GM18907 (cell line): Measurements from ENCODE around the gene SPDYE6.
A peak's percentile ranks its signal among the peaks of the same experiment; 100 is the strongest.
"Not testable (repeated sequence)": the region's sequence is repeated elsewhere in the genome, so short reads cannot be mapped to it uniquely, and the experiment has no call there.

Source experiments
- ATAC-seq: cut with Tn5 transposase; IDR thresholded peaks from one replicate; pipeline ENCODE4 v1.9.1; 2021; ENCODE audit warnings: mild to moderate bottlenecking, moderate library complexity; ENCODE audit not compliant: unreplicated experiment

SPDYE6 gene, protein sequence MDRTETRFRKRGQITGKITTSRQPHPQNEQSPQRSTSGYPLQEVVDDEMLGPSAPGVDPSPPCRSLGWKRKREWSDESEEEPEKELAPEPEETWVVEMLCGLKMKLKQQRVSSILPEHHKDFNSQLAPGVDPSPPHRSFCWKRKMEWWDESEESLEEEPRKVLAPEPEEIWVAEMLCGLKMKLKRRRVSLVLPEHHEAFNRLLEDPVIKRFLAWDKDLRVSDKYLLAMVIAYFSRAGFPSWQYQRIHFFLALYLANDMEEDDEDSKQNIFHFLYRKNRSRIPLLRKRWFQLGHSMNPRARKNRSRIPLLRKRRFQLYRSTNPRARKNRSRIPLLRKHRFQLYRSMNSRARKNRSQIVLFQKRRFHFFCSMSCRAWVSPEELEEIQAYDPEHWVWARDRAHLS

DNA sequence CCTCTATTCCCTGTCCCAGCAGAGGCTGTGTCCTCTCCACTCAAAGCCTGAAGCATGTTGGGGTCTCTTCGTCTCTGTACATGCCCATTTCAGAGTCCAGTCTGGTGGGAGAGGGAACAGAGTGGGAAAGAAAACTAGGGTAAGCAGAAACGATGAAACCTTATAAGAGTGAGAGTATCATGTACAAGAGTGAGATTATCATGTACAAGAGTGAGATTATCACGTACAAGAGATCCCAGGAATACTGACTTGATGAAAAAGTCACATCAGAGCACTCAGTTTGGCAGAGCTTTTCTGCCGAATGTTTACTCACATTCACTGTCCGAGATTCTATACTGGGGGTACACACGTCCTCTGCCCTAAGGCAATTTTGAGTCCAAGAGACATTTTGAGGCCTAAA is at the start of gene SPDYE6:
Gene SPDYE6, minus strand, starts transcription at position 101 of the 400 bp plus-strand sequence. CDS start 421 bp downstream, outside the sequence.
- not testable (repeated sequence) for ATAC-seq

DNA sequence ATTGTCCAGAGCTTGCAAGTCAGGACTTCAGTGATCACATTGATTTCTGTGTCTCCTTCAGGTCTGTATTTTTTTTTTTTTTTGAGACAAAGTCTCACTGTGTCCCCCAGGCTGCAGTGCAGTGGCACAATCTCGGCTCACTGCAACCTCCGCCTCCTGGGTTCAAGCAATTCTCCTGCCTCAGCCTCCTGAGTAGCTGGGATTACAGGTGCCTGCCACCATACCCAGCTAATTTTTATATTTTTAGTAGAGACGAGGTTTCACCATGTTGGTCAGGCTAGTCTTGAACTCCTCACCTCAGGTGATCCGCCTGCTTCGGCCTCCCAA is 48.6 kb upstream of the SPDYE6 start:
- ATAC-seq: not testable (repeated sequence)

- ATAC-seq: peak; percentile 83
Measured at GRCh38 chr7:102404005-102404861, 48.0 kb upstream of the SPDYE6 start.

DNA sequence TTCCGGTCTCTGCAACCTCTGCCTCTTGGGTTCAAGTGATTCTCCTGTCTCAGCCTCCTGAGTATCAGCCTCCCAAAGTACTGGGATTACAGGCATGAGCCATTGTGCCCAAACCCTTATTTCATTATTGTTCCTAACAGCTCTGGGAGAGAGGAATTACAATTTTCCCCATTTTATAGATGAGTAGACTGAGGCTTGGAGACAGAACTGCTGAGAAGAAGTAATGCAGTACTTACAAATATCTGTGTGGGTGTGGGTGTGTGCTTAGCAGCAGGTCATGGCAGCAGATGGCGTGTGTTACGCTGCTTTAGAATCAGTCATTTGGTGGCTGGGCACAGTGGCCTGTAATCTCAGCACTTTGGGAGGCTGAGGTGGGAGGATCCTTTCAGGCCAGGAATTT is 47.3 kb upstream of the SPDYE6 start:
- ATAC-seq: no peak

DNA sequence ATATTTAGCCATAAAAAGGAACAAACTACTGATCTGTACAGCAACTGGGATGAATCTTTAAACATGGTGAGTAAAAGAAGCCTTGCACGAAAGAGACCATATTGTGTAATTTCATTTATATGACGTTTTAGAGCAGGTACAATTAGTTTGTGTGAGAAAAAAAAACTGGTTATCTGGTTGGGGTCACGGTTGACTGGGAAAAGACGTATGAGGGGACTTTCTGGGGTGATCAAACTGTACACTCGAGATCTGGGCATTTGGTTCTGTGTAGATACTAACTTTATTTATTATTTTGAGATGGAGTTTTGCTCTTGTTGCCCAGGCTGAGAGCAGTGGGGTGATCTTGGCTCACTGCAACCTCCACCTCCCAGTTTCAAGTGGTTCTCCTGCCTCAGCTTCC is 44.1 kb upstream of the SPDYE6 start:
- ATAC-seq: no peak

DNA sequence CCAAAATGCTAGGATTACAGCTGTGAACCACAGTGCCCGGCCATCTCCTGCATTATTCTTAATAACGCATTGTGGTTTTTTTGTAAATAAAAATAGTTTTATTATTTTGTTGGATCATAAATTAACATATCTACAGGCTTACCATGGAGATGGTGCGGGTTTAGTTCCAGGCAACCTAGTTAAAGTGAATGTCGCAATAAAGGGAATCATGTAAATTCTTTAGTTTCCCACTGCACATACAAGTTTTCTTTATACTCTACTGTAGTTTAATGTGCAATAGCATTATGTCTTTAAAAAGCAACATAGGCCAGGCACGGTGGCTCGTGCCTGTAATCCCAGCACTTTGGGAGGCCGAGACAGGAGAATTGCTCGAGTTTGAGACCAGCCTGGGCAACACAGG is 42.3 kb upstream of the SPDYE6 start:
- no peak for ATAC-seq

DNA sequence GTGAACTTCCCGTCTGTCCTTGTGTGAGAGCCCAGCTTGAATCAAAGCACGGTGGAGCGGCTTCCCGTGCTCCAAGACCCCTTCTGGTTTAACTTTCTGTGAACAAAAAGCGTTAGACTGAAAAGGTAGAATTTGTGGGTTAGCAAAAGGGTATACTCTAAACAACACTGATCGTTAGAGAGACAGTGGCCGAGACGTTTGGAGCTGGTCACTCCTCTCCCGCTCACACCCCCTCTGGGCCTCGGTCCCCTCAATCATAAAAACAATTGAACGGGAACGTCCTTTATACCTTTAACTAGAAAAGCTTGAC is 40.4 kb upstream of the SPDYE6 start:
- ATAC-seq: no peak

- ATAC-seq: peak; percentile 97
Measured at GRCh38 chr7:102395873-102396709, 39.8 kb upstream of the SPDYE6 start, which contains the start of gene PRKRIP1. Gene PRKRIP1, plus strand, starts transcription at chr7:102396363. Its CDS starts 49 bp downstream, at chr7:102396412.

DNA sequence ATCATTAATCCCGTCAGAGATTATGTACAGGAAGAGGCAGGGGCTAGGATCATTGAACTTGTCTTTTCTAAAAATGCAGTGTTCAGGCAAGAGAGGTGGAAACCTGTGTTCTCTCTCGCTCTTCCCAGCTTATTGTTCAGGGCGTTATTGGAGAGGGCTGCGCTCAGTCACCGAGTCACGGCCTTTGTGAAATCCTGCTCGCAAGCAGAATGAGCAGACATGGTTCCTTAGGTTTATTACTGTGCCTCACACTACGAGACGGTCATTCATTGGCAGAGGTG is 39.3 kb upstream of the SPDYE6 start:
- ATAC-seq: no peak

- ATAC-seq: no peak
Measured at GRCh38 chr7:102393467-102393866, 37.2 kb upstream of the SPDYE6 start.

DNA sequence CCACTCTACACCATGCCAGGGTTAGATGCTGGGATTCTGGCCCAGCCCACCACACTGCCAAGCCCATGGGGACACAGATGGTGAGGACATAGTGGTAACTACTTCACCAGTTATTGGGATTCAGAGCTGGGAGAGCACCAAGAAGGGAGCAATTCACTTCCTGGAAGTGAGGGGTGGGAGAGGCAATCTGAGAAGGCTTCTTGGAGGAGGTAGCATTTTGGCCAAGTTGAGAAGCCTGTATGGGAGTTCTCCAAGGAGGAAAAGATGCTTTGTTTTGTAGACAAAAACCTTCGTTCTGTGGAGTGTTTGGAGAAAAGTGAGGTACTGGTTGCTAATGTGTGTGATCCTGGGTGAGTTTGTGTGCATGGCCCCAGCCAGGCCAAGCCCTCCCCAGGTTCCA is 36.1 kb upstream of the SPDYE6 start:
- no peak for ATAC-seq

DNA sequence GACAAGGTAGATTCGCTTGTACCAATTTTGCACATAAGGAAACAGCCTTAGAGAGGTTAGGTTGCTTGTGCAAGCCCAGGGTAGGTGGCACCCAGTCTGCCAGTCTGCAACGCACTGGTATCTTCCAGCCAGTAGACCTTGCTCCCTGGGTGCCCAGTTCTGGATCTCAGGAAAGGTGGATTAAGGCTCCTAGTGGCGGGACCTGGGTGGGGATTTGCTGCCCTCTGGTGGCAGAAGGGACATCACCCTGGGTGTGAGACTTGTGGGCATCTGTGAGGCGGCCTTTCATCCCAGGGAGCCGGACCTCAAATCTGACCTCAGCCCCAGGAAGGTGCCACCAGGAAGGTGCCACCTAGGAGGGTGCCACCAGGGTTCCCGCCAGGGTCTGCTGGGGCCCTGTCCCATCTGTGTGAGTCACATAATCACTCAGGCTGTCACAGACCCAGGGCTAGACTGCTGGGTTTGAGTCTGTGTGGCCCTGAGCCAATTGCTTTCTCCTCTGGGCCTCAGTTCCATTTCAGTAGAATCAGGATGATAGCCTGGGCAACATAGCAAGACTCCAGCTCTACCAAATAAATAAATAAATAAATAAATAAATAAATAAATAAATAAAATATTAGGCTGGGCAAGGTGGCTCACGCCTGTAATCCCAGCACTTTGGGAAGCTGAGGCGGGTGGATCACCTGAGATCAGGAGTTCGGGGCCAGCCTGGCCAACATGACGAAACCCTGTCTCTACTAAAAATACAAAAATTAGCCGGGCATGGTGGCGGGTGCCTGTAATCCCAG is 34.6 kb upstream of the SPDYE6 start:
- peak; percentile 45 for ATAC-seq

DNA sequence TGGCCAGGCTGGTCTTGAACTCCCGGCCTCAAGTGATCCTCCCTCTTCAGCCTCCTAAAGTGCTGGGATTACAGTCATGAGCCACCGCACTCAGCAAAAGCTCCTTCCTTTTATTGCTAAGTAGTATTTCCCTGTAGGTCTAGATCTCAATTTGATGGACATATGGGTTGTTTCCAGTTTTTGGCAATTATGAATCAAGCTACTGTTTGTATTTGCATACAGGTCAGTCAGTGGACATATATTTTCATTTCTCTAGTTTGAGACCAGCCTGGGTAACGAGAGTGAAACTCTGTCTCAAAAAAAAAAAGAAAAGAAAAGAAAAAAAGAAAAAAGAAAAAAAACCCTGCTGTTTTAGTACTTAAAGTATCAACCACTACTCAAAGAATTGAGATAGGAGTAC is 33.6 kb upstream of the SPDYE6 start:
- no peak for ATAC-seq

DNA sequence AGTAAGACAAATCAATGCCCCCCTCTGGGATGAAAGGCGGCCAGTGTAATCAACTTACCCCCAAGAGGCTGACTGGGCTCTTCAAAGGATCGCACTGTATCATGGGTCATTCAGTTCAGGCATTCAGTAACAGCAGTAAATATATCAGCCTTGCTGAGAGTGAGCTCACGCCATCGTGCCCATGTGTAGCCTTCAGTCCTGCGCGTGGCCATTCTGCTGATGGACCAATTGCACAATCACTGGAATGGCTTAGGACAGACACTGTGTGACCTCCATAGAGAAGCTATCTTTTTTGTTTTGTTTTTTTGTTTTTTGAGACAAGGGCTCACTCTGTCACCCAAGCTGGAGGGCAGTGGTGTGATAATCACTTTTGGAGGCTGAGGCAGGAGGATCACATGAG is 30.8 kb upstream of the SPDYE6 start:
- no peak for ATAC-seq

- ATAC-seq: not testable (repeated sequence)
Measured at GRCh38 chr7:102381696-102382425, 25.6 kb upstream of the SPDYE6 start.

DNA sequence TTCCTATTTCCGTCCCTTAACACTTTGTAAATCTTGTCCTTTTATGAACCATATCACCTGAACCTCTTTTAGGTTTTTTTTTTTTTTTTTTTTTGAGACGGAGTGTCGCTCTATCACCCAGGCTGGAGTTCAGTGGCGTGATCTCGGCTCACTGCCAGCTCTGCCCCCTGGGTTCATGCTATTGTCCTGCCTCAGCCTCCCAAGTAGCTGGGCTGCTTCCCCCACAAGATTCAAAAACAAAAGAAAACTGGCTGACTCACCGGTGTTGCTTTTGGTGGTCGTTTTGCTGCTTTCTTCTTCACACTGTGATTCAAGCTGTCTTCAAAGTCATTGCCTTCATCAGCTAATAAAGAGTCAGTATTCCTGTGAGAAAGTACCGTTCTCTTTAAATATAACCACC is 24.6 kb upstream of the SPDYE6 start:
- not testable (repeated sequence) for ATAC-seq

DNA sequence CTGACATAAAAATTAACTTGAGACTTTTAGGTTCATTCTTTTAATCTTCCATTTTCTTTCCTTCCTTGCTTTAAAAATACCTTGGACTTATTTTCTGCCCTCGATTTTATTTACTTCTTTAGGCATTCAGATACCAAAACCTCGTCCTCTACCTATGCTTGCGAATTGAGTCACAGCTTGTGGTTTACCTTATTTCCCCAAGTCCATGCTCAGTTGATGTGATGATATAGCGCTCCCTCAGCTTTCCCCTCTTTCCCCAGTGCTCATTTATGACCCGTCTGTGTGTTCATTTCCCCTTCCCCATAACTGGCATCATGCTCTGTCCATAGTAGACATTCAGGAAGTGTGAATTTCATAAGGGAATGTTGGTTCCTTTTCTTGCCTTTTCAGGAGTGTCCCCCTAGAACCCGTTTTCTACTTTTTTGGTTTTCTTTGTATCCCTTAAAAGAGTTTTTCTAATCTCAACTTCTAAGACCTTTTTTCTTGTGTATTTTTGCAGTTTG is 20.8 kb upstream of the SPDYE6 start:
- no peak for ATAC-seq

GRCh38 chr7:102372796-102373195 is 16.6 kb upstream of the SPDYE6 start:
- not testable (repeated sequence) for ATAC-seq

GRCh38 chr7:102370038-102370437 is 13.8 kb upstream of the SPDYE6 start:
- ATAC-seq: not testable (repeated sequence)

DNA sequence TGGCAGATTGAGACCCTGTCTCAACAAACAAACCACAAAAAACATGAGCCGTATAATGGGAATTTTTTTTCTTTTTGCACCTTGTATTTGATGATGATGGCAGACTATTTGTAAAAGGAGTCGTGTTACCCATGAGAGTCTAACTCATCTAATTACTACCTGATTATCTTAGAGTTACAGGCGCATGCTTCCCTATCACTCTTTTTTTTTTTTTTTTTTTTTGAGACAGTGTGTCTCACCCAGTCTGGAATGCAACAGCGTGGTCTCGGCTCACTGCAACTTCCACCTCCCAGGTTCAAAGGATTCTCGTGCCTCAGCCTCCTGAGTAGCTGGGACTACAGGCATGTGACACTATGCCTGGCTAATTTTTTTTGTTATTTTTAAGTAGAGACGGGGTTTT is 9.1 kb upstream of the SPDYE6 start:
- ATAC-seq: not testable (repeated sequence)
